GM23338 (cell line): Measurements from ENCODE around the gene RCSD1. TPM values are rescaled to one million over a fixed set of nuclear protein-coding genes. Genes with fewer than 3 reads are reported as not detected.

Experiments used
- ATAC-seq: fragments of 200-7000 bp; cut with Tn5 transposase; 3 replicates; pipeline ENCODE4 v1.9.1; 2020
- DNase-seq: peaks from one replicate; pipeline ENCODE4 v3.0.0-alpha.2; 2015; ENCODE audit warnings: low spot score
- H2AFZ ChIP-seq: fragments of 200-600 bp; sonication (generic); 2 replicates; pipeline ENCODE4 v1.8.0; 2016; ENCODE audit warnings: antibody characterized with exemption, mild to moderate bottlenecking, moderate library complexity
- H3F3A ChIP-seq: fragments of 200-600 bp; sonication (generic); replicated peaks from 2 replicates; pipeline ENCODE4 v1.8.0; 2017; ENCODE audit warnings: antibody characterized with exemption, mixed run types, low read depth
- H3K27ac ChIP-seq: fragments of 200-600 bp; sonication (generic); 2 replicates; pipeline ENCODE4 v1.6.1; 2016; ENCODE audit warnings: low read depth
- H3K27me3 ChIP-seq: fragments of 200-600 bp; sonication (generic); 2 replicates; pipeline ENCODE4 v1.8.0; 2016; ENCODE audit warnings: mild to moderate bottlenecking, mixed run types, moderate library complexity; ENCODE audit not compliant: insufficient read depth
- H3K36me3 ChIP-seq: fragments of 200-600 bp; sonication (generic); 2 replicates; pipeline ENCODE4 v1.8.0; 2016; ENCODE audit warnings: mild to moderate bottlenecking; ENCODE audit not compliant: insufficient read depth
- H3K4me1 ChIP-seq: fragments of 200-600 bp; sonication (generic); 2 replicates; pipeline ENCODE4 v1.8.0; 2016; ENCODE audit warnings: mild to moderate bottlenecking, moderate library complexity; ENCODE audit not compliant: insufficient read depth
- H3K4me2 ChIP-seq: fragments of 200-600 bp; sonication (generic); 2 replicates; pipeline ENCODE4 v1.7.1; 2017; ENCODE audit warnings: mixed run types
- H3K4me3 ChIP-seq: fragments of 200-600 bp; sonication (generic); 2 replicates; pipeline ENCODE4 v1.6.1; 2016; ENCODE audit warnings: mixed run types
- H3K79me2 ChIP-seq: fragments of 200-600 bp; sonication (generic); replicated peaks from 2 replicates; pipeline ENCODE4 v1.8.0; 2017; ENCODE audit warnings: mild to moderate bottlenecking; ENCODE audit not compliant: insufficient read depth
- H3K9me2 ChIP-seq: fragments of 200-600 bp; sonication (generic); 2 replicates; pipeline ENCODE4 v1.8.0; 2017; ENCODE audit not compliant: insufficient read depth
- H4K20me1 ChIP-seq: fragments of 200-600 bp; sonication (generic); replicated peaks from 2 replicates; pipeline ENCODE4 v1.8.0; 2017; ENCODE audit warnings: mild to moderate bottlenecking; ENCODE audit not compliant: insufficient read depth
- H3K27ac Mint-ChIP-seq: 2 replicates; pipeline ENCODE4 v1.8.0; 2020; ENCODE audit warnings: inconsistent platforms, mild to moderate bottlenecking, moderate library complexity, mixed read lengths
- H3K27me3 Mint-ChIP-seq: 3 replicates; pipeline ENCODE4 v1.8.0; 2022; ENCODE audit warnings: low read depth, mild to moderate bottlenecking, moderate library complexity, mixed read lengths, inconsistent platforms; ENCODE audit not compliant: insufficient read depth, poor library complexity
- H3K36me3 Mint-ChIP-seq: 3 replicates; pipeline ENCODE4 v1.8.0; 2021; ENCODE audit warnings: low read depth, mild to moderate bottlenecking, inconsistent platforms, moderate library complexity, mixed read lengths
- H3K4me1 Mint-ChIP-seq: 3 replicates; pipeline ENCODE4 v1.8.0; 2020; ENCODE audit warnings: mild to moderate bottlenecking, inconsistent platforms, mixed read lengths
- H3K4me3 Mint-ChIP-seq: 3 replicates; pipeline ENCODE4 v1.8.0; 2021; ENCODE audit warnings: moderate library complexity, mild to moderate bottlenecking, inconsistent platforms, mixed read lengths
- H3K9me3 Mint-ChIP-seq: 3 replicates; pipeline ENCODE4 v1.8.0; 2020; ENCODE audit warnings: moderate library complexity, mild to moderate bottlenecking, inconsistent platforms, mixed read lengths
- EZH2phosphoT487 ChIP-seq: fragments of 200-600 bp; sonication (generic); IDR thresholded peaks from one replicate; pipeline ENCODE4 v1.8.1; 2018; ENCODE audit warnings: antibody characterized with exemption; ENCODE audit not compliant: unreplicated experiment
- JUNB ChIP-seq: IDR thresholded peaks from one replicate; pipeline ENCODE4 v1.6.1; 2016; ENCODE audit warnings: antibody characterized with exemption; ENCODE audit not compliant: unreplicated experiment
- NANOG ChIP-seq: IDR thresholded peaks from 2 replicates; pipeline ENCODE4 v1.6.1; 2016; ENCODE audit warnings: antibody characterized with exemption, borderline replicate concordance
- STAT1 ChIP-seq: IDR thresholded peaks from one replicate; pipeline ENCODE4 v1.6.1; 2016; ENCODE audit warnings: antibody characterized with exemption; ENCODE audit not compliant: unreplicated experiment
- ZNF114 ChIP-seq: fragments of 250-450 bp; sonication (Bioruptor Pico); IDR thresholded peaks from 2 replicates; pipeline ENCODE4 v1.5.0; 2020; ENCODE audit warnings: mild to moderate bottlenecking, moderate library complexity
- ZNF331 ChIP-seq: fragments of 250-450 bp; sonication (Bioruptor Pico); IDR thresholded peaks from 2 replicates; pipeline ENCODE4 v1.5.0; 2020; ENCODE audit warnings: low read depth, mild to moderate bottlenecking, moderate library complexity
- polyA plus RNA-seq: library from polyadenylated mRNA; unstranded; fragments of >200 nt; fragmentation: Nextera tagmentation; extraction: Ambion mirVana; gene quantifications from 2 replicates; pipeline ENCODE4 v1.2.1, GENCODE V29; 2016
- total RNA-seq: library from RNA; depleted of rRNA; stranded (reverse); fragments of >200 nt; shearing (Covaris generic); gene quantifications from 2 replicates; pipeline ENCODE4 v1.2.3, GENCODE V29; 2014
- TF ChIP-seq, protein P1 (sequence below): fragments of 250-450 bp; sonication (Bioruptor Pico); IDR thresholded peaks from 2 replicates; pipeline ENCODE4 v1.5.0; 2020; ENCODE audit warnings: mild to moderate bottlenecking, moderate library complexity

Gene RCSD1
- total and polyA plus RNA-seq, 2 experiments from 2014 or later, result 0.18 to 0.73 TPM

DNA sequence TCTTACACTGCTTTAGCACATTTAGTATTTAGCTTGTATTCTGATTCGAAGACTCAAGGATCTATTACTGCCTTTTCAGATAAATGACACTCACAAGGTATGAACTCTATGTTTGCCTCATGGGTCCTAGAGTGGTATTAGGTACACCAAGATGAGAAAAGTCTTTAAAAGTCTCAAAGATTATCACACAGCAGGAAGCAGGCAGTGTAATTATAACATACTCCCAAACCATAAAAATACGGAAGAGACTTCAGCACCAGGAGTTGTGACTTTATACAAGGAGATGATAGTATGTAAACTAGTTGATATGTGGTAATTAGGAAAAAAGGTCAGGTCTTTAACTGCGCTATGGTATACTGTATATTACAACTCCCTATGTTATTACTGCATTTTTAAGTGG is 11.2 kb upstream of the RCSD1 start (continued):
- TF ChIP-seq, protein P1, sequence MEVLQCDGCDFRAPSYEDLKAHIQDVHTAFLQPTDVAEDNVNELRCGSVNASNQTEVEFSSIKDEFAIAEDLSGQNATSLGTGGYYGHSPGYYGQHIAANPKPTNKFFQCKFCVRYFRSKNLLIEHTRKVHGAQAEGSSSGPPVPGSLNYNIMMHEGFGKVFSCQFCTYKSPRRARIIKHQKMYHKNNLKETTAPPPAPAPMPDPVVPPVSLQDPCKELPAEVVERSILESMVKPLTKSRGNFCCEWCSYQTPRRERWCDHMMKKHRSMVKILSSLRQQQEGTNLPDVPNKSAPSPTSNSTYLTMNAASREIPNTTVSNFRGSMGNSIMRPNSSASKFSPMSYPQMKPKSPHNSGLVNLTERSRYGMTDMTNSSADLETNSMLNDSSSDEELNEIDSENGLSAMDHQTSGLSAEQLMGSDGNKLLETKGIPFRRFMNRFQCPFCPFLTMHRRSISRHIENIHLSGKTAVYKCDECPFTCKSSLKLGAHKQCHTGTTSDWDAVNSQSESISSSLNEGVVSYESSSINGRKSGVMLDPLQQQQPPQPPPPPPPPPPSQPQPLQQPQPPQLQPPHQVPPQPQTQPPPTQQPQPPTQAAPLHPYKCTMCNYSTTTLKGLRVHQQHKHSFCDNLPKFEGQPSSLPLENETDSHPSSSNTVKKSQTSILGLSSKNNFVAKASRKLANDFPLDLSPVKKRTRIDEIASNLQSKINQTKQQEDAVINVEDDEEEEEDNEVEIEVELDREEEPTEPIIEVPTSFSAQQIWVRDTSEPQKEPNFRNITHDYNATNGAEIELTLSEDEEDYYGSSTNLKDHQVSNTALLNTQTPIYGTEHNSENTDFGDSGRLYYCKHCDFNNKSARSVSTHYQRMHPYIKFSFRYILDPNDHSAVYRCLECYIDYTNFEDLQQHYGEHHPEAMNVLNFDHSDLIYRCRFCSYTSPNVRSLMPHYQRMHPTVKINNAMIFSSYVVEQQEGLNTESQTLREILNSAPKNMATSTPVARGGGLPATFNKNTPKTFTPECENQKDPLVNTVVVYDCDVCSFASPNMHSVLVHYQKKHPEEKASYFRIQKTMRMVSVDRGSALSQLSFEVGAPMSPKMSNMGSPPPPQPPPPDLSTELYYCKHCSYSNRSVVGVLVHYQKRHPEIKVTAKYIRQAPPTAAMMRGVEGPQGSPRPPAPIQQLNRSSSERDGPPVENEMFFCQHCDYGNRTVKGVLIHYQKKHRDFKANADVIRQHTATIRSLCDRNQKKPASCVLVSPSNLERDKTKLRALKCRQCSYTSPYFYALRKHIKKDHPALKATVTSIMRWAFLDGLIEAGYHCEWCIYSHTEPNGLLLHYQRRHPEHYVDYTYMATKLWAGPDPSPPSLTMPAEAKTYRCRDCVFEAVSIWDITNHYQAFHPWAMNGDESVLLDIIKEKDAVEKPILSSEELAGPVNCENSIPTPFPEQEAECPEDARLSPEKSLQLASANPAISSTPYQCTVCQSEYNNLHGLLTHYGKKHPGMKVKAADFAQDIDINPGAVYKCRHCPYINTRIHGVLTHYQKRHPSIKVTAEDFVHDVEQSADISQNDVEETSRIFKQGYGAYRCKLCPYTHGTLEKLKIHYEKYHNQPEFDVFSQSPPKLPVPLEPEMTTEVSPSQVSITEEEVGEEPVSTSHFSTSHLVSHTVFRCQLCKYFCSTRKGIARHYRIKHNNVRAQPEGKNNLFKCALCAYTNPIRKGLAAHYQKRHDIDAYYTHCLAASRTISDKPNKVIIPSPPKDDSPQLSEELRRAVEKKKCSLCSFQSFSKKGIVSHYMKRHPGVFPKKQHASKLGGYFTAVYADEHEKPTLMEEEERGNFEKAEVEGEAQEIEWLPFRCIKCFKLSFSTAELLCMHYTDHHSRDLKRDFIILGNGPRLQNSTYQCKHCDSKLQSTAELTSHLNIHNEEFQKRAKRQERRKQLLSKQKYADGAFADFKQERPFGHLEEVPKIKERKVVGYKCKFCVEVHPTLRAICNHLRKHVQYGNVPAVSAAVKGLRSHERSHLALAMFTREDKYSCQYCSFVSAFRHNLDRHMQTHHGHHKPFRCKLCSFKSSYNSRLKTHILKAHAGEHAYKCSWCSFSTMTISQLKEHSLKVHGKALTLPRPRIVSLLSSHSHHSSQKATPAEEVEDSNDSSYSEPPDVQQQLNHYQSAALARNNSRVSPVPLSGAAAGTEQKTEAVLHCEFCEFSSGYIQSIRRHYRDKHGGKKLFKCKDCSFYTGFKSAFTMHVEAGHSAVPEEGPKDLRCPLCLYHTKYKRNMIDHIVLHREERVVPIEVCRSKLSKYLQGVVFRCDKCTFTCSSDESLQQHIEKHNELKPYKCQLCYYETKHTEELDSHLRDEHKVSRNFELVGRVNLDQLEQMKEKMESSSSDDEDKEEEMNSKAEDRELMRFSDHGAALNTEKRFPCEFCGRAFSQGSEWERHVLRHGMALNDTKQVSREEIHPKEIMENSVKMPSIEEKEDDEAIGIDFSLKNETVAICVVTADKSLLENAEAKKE (CRISPR knock-in tag), result no peak
- TF ChIP-seq NANOG, result no peak
- TF ChIP-seq JUNB, result no peak
- TF ChIP-seq ZNF114, result no peak
- TF ChIP-seq STAT1, result no peak

- Histone ChIP-seq H3K79me2 (no peaks in the 10 kb centered on the region), H3K4me1 (peaks cover 21% of the 10 kb centered on the region), H3K27ac (no peak overlapping the region), H2AFZ (no peak overlapping the region), H3K27me3 (no peaks in the 10 kb centered on the region), H3F3A (no peaks in the 10 kb centered on the region), H3K9me2 (peaks cover 8% of the 10 kb centered on the region; the same call in 1 of the 2 replicates), H3K4me3 (no peak overlapping the region), H3K4me2 (no peak overlapping the region), H3K36me3 (peaks cover 4% of the 10 kb centered on the region; the same call in 1 of the 2 replicates), H4K20me1 (no peaks in the 10 kb centered on the region)
- no peak for ATAC-seq
- peaks cover 6% of the 10 kb centered on the region; the same call in 2 of the 3 replicates for H3K9me3 Mint-ChIP-seq
- no peak for DNase-seq
- H3K36me3 Mint-ChIP-seq, result peaks cover 3% of the 10 kb centered on the region; the same call in 1 of the 3 replicates
- no peak overlapping the region for H3K27ac Mint-ChIP-seq
- peaks cover 21% of the 10 kb centered on the region for H3K4me1 Mint-ChIP-seq
- no peak overlapping the region for H3K4me3 Mint-ChIP-seq
- peaks cover 9% of the 10 kb centered on the region for H3K27me3 Mint-ChIP-seq
- TF ChIP-seq ZNF114 (no peak), ZNF331 (no peak), EZH2phosphoT487 (no peak), STAT1 (no peak)
Observed at GRCh38 chr1:167620002-167620401, 10.0 kb upstream of the RCSD1 start.
